ENCODE results near the gene GAL3ST3.
"Not testable (repeated sequence)": the region's sequence is repeated elsewhere in the genome, so short reads cannot be mapped to it uniquely, and the experiment has no call there.

GRCh38 chr11:66078949-66079348 is 30.0 kb upstream of the GAL3ST3 start:
- not testable (repeated sequence) for TF ChIP-seq CTCF (conservative IDR thresholded peaks at IDR 0.05); ZFX (IDR thresholded peaks at IDR 0.05)
